DND-41 (cell line): ENCODE measurements around the gene ARHGAP9.
"Not testable (repeated sequence)": the region's sequence is repeated elsewhere in the genome, so short reads cannot be mapped to it uniquely, and the experiment has no call there.

Experiments used
- ATAC-seq: fragments of 200-7000 bp; cut with Tn5 transposase; 3 replicates; pipeline ENCODE4 v1.9.1; 2021; ENCODE audit warnings: low read depth; ENCODE audit not compliant: insufficient read depth
- DNase-seq: peaks from one replicate; pipeline ENCODE4 v3.0.0-alpha.2; 2020
- H2AFZ ChIP-seq: 2 replicates; pipeline ENCODE4 v1.6.0; 2012; ENCODE audit warnings: low read depth, low read length
- H3K27ac ChIP-seq: 2 replicates; pipeline ENCODE4 v1.5.1; 2012; ENCODE audit warnings: low read length, inconsistent platforms
- H3K27me3 ChIP-seq: fragments of 200-600 bp; sonication (generic); 2 replicates; pipeline ENCODE4 v1.6.0; 2012; ENCODE audit warnings: low read length, mild to moderate bottlenecking, inconsistent platforms; ENCODE audit not compliant: insufficient read depth, poor library complexity
- H3K36me3 ChIP-seq: 2 replicates; pipeline ENCODE4 v1.5.1; 2012; ENCODE audit warnings: low read length, inconsistent platforms; ENCODE audit not compliant: insufficient read depth
- H3K4me1 ChIP-seq: 2 replicates; pipeline ENCODE4 v1.5.1; 2012; ENCODE audit warnings: mild to moderate bottlenecking, low read length; ENCODE audit not compliant: insufficient read depth
- H3K4me2 ChIP-seq: 2 replicates; pipeline ENCODE4 v1.6.0; 2012; ENCODE audit warnings: mild to moderate bottlenecking, moderate library complexity, low read length, inconsistent platforms; ENCODE audit not compliant: insufficient read depth
- H3K4me3 ChIP-seq, 2 experiments: fragments of 200-600 bp in 1 of 2; shearing (Covaris generic) in 1 of 2; 2 replicates each; pipeline ENCODE4 v1.5.1; 2012 to 2016; ENCODE audit warnings: inconsistent platforms in 2 of 2, low read length in 2 of 2, mild to moderate bottlenecking in 2 of 2, low read depth in 1 of 2, moderate library complexity in 1 of 2
- H3K79me2 ChIP-seq: 2 replicates; pipeline ENCODE4 v1.6.0; 2012; ENCODE audit warnings: low read length, inconsistent platforms; ENCODE audit not compliant: insufficient read depth
- H3K9ac ChIP-seq: 2 replicates; pipeline ENCODE4 v1.6.0; 2012; ENCODE audit warnings: low read depth, mild to moderate bottlenecking, inconsistent platforms, low read length, moderate library complexity
- H3K9me3 ChIP-seq: 2 replicates; pipeline ENCODE4 v1.5.1; 2012; ENCODE audit warnings: low read length, moderate library complexity, mild to moderate bottlenecking, inconsistent platforms; ENCODE audit not compliant: insufficient read depth, severe bottlenecking
- H4K20me1 ChIP-seq: 2 replicates; pipeline ENCODE4 v1.6.0; 2012; ENCODE audit warnings: low read length; ENCODE audit not compliant: insufficient read depth
- CTCF ChIP-seq: IDR thresholded peaks from 2 replicates; pipeline ENCODE4 v1.5.1; 2012; ENCODE audit warnings: borderline replicate concordance, low read length, moderate library complexity, mild to moderate bottlenecking; ENCODE audit not compliant: poor library complexity, severe bottlenecking; ENCODE audit errors: extremely low read depth
- EZH2 ChIP-seq: IDR thresholded peaks from 3 replicates; pipeline ENCODE4 v1.6.1; 2012; ENCODE audit warnings: borderline replicate concordance, low read depth, mild to moderate bottlenecking, moderate library complexity, low read length, inconsistent platforms; ENCODE audit not compliant: severe bottlenecking

The ARHGAP9 gene

GRCh38 chr12:57515408-57515933, 35.8 kb upstream of the ARHGAP9 start:
- DNase-seq (no peak), ATAC-seq (no peak)
- no peak overlapping the region; the same call in 1 of the 2 replicates for H3K27ac ChIP-seq
- H2AFZ ChIP-seq, result no peak overlapping the region
- H3K4me1 ChIP-seq, result peaks cover 27% of the 10 kb centered on the region
- H4K20me1 ChIP-seq, result peaks cover 59% of the 10 kb centered on the region
- H3K4me3 ChIP-seq, result no peak overlapping the region
- no peaks in the 10 kb centered on the region for H3K27me3 ChIP-seq
- no peak overlapping the region for H3K4me2 ChIP-seq
- no peaks in the 10 kb centered on the region for H3K9me3 ChIP-seq
- no peak overlapping the region for H3K9ac ChIP-seq
- TF ChIP-seq CTCF, result no peak
- TF ChIP-seq EZH2, result no peak
- peaks cover 54% of the 10 kb centered on the region for H3K79me2 ChIP-seq
- peaks cover 95% of the 10 kb centered on the region for H3K36me3 ChIP-seq

GRCh38 chr12:57514720-57515407, 35.2 kb upstream of the ARHGAP9 start:
- TF ChIP-seq EZH2, result no peak
- no peak for TF ChIP-seq CTCF
- DNase-seq (no peak), ATAC-seq (no peak)
- peaks cover 27% of the 10 kb centered on the region for H3K4me1 ChIP-seq
- peaks cover 60% of the 10 kb centered on the region for H4K20me1 ChIP-seq
- no peak overlapping the region for H2AFZ ChIP-seq
- H3K36me3 ChIP-seq, result peaks cover 96% of the 10 kb centered on the region
- H3K27me3 ChIP-seq, result no peaks in the 10 kb centered on the region
- no peaks in the 10 kb centered on the region for H3K9me3 ChIP-seq
- peaks cover 52% of the 10 kb centered on the region for H3K79me2 ChIP-seq
- no peak overlapping the region for H3K4me3 ChIP-seq
- H3K4me2 ChIP-seq, result no peak overlapping the region
- H3K9ac ChIP-seq, result no peak overlapping the region
- no peak overlapping the region; the same call in 1 of the 2 replicates for H3K27ac ChIP-seq

- peaks cover 54% of the 10 kb centered on the region; the same call in 1 of the 2 replicates for H4K20me1 ChIP-seq
- H3K4me3 ChIP-seq, H3K9me3 ChIP-seq, DNase-seq, H3K27ac ChIP-seq, H3K27me3 ChIP-seq, ATAC-seq, H2AFZ ChIP-seq, H3K9ac ChIP-seq, H3K4me2 ChIP-seq: not testable (repeated sequence)
- peaks cover 96% of the 10 kb centered on the region for H3K36me3 ChIP-seq
- H3K79me2 ChIP-seq, result peaks cover 49% of the 10 kb centered on the region
- H3K4me1 ChIP-seq, result peaks cover 25% of the 10 kb centered on the region
Measured at GRCh38 chr12:57514246-57514645, 34.6 kb upstream of the ARHGAP9 start.

- H3K36me3 ChIP-seq, result peaks cover 96% of the 10 kb centered on the region
- not testable (repeated sequence) for H3K4me2 ChIP-seq, ATAC-seq, H2AFZ ChIP-seq, H3K27ac ChIP-seq, H3K9ac ChIP-seq, H3K4me3 ChIP-seq, H3K9me3 ChIP-seq, DNase-seq, H3K27me3 ChIP-seq
- H4K20me1 ChIP-seq, result peaks cover 49% of the 10 kb centered on the region; the same call in 1 of the 2 replicates
- H3K79me2 ChIP-seq, result peaks cover 47% of the 10 kb centered on the region
- peaks cover 19% of the 10 kb centered on the region for H3K4me1 ChIP-seq
Measured at GRCh38 chr12:57513677-57514076, 34.0 kb upstream of the ARHGAP9 start.
